Activated T-cell treated with anti-CD3 and anti-CD28 coated beads for 4 hours (primary cell): ENCODE data around the gene CHRNB1.

Experiments
- DNase-seq: peaks from one replicate; pipeline ENCODE4 v3.0.0-alpha.2; 2020

Gene CHRNB1

DNA sequence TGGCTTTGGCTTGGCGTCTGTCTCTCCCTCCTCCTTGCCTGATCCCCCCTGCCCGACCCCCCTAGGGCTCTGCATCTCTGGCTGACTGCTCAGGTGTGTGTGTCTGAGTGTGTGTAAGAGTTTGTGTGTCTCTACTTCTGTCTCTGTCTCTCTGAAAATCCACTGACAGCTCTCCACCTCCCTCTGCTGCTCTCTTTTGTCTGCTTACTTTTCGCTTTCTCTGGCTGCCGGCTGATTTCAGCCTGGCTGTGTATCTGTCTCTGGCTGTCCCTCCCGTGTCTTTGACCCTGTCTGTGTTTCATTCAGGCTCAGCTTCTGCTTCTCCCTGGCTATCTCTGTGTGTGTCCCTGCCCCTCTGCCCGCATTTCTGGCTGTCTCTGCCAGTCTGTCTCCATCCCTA, 28.5 kb upstream of the CHRNB1 start:
- DNase-seq: no peak

- no peak for DNase-seq
These were observed 27.7 kb upstream of the CHRNB1 start for GRCh38 chr17:7417056-7417655.

- DNase-seq: no peak
These were observed 26.2 kb upstream of the CHRNB1 start for GRCh38 chr17:7418472-7419152.

DNA sequence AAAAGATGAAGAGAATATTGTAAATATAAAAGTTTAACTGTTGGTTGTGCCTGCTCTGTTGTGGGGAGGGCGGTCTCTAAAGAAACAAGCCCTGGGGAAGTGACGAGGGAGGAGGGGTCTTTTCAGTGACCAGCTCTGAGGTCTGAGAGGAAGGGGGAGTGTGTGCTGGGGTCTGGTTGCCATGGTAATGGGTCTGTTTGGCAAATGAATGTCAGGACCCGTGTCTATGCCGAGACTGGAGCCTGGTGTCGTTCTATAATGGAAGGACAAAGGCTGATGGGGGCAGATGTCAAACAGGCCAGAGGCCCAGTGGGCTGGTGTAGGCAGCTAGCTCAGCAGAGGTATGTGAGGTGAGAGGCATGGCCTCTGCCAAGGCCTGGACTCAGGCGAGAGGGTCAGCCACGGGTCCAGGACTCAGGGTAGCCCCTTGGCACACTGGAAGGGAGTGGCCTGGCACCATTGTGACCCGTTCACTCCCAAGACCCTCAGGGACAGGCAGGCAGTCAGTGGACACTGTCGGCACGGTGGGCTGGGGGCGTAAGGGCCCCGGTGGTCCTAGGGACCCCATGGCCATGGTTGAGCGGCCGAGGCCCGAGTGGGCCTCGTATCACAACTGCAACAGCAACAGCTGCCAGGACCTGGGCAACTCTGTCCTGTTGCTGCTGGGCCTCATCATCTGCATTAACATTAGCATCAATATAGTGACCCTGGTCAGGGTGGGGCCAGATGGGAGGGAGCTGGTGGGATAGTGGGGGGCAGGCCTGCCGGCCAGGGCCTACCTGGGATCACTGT, 24.8 kb upstream of the CHRNB1 start, which contains the start of gene SPEM1:
Gene SPEM1 (plus strand): TSS at position 506 of the 792 bp plus-strand sequence. CDS start 61 bp downstream, at position 567.
- DNase-seq: no peak

DNA sequence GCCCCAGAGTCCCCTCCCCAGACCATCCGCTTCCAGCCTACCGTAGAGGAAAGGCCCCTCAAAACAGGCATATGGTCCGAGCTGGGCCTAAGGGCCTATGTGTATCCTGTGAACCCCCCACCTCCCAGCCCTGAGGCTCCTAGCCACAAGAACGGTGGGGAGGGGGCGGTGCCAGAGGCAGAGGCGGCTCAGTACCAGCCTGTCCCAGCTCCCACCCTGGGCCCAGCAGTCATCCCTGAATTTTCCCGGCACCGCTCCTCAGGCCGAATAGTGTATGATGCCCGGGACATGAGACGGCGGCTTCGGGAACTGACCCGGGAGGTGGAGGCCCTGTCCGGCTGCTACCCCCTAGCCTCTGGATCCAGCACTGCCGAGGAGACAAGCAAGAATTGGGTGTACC, 23.7 kb upstream of the CHRNB1 start:
- no peak for DNase-seq

DNA sequence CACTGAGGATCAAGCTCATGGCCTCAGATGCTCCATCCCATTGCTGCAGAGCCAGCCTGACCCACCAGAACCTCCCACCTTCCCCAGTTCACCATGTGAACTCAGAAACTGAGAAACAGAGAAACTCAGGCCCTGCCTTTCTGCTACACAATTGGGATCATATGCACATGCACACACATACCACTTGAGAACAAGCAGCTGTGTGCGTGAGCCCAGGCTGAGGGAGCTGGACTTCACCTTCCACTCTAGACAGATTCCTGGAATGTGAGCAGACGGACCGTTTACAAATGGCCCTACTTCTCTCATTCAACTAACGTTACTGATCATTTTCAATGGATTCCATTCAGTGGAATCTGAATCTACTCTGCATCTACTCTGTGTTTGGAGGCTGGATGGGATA, 21.2 kb upstream of the CHRNB1 start:
- DNase-seq: no peak

DNA sequence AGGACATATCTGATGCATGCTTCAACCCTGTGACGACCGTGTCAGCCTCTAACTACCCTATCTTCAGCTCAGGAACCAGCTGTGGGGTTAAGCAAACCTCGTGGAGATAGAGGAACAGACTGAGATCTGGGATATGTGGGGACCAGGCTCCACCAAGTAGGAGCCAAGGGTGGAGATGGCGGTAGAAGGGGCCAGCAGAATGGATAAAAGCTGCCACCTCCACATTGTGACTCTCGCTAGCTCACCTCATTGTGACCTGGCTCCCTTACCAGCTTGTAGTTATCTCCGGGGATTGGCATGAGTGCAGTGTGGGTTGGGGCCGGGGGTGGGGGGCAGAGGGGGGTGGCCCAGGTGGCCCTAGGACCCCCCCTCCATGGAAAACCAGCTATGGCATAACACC, 19.5 kb upstream of the CHRNB1 start, which contains the start of gene SPEM2:
Gene SPEM2 (plus strand): TSS at position 301 of the 400 bp plus-strand sequence. CDS start 73 bp downstream, at position 374.
- DNase-seq: no peak

- DNase-seq: no peak
These were observed 19.1 kb upstream of the CHRNB1 start for GRCh38 chr17:7425756-7426155.

DNA sequence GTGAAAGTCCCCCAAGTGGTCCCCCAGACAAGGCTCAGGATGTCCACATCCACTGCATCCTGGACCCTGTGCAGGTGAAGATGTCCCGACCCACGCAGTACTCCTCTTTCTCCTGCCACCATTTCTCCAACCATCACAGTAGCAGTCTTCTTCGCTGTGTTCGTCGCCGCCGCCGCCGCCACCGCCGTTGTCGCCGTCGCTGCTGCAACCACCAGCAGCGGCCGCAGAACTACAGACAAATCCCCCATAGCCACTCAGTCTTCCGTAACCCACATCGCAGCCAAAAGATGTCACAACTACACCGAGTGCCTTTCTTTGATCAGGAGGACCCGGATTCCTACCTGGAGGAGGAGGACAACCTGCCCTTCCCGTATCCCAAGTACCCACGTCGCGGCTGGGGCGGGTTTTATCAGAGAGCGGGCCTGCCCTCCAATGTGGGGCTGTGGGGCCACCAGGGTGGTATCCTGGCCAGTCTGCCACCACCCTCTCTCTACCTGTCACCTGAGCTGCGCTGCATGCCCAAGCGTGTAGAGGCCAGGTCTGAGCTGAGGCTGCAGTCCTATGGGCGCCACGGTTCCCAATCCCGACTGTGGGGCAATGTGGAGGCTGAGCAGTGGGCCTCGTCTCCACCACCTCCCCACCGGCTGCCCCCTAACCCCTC, 18.5 kb upstream of the CHRNB1 start:
- no peak for DNase-seq

DNA sequence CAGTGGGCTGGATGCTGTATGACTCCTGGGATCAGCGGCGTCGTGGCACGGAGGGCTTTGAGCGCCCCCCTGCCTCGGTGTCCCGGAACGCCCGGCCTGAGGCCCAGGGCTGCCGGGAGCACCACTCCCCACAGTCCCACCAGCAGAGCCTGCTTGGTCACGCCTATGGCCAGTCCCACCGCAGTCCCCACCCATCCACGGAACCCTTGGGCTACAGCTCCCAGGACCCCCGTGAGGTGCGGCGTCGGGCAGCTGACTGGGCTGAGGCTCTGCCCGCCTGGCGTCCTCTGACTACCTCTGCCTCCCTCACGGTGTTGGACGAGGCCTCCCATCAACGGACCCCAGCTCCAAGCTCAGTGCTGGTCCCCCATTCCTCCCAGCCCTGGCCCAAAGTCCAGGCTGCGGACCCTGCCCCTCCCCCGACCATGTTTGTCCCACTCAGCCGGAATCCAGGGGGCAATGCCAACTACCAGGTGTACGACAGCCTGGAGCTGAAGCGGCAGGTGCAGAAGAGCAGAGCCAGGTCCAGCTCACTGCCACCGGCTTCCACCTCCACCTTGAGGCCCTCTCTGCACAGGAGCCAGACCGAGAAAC, 17.9 kb upstream of the CHRNB1 start:
- DNase-seq: no peak

DNA sequence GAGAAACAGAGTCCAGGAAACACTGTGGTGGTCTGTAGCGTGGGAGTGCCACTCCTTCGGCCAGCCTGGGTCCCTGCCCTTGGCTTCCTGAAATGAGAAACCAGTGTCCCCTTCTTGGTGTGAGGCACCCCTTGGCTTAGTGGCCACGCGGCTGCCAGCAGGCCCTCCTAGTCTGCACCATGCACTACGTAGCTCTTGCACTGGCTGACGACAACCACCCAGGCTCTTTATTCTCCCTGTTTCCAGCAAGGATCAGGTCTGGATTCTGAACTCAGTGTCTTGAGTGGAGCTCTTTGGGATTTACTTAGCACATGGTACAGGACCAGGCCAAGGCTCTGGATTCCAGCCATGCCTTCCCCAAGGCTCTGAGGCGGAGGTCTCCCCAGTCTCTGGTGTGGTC, 17.3 kb upstream of the CHRNB1 start:
- DNase-seq: no peak

- no peak for DNase-seq
These were observed 16.3 kb upstream of the CHRNB1 start, which contains the start of gene SPEM3 for GRCh38 chr17:7428557-7428956. SPEM3 (plus strand) TSS chr17:7428857; CDS start chr17:7428903, 46 bp downstream.

DNA sequence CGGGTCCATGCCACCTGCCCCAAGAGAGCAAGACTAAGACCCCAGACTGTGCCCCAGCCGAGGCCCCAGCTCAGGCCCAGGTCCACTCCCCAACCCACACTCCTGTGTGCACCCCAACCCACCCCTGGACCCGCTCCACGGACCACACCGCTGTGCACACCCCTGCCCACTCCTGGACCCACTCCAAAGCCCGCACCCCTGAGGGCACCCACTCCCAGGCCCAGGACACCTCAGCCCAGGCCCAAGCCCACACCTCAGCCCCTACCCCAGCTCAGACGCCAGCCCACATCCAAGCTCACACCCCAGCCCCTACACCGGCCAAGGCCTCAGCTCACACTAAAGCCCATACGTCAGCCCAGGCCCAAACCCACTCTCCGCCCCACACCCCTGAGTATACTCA, 15.1 kb upstream of the CHRNB1 start:
- DNase-seq: no peak

DNA sequence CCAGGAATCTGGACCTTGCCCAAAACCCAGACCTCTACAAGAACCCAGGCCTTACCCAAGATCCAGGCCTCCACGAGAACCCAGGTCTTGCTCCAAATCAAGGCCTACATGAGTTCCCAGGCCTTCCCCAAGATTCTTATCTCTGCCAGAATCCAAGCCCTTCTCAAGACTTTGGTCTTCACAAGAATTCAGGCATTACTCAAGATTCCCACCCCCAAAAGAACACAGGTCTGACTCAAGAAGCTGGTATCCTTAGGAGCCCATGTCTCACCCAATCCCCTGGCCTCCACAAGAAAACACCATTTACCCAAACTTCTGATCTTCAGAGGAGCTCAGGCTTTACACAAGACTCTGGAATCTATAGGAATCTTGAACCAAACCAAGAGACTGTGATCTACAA, 13.6 kb upstream of the CHRNB1 start:
- no peak for DNase-seq

GRCh38 chr17:7432296-7432695, 12.6 kb upstream of the CHRNB1 start:
- DNase-seq: no peak

- no peak for DNase-seq
These were observed 8.9 kb upstream of the CHRNB1 start for GRCh38 chr17:7435676-7436555.

GRCh38 chr17:7436556-7437368, 8.1 kb upstream of the CHRNB1 start:
- peak; percentile 61 for DNase-seq

DNA sequence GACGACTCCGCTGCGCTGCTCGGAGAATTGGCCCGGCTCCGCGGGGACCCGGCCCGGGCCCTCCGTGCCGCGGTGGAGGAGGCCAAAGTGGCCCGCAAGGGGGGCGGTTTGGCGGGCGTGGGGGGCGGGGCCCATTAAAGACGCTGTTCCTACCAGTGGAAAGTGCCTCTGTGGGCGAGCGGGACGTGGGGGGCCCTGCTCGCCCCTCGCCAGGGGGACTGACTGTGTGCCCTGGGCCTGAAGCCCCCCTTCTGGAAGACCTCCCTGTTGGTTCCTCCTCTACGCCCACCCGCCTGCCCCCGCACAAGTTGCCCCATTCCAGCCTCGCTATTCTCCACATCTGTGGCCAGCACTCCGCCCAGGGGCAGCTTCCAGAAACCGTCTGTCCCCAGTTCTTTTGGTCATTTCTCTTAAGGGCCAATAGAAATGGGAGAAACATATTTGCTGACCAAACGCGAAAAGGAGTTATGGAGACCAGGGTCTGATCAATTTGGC, 7.4 kb upstream of the CHRNB1 start:
- no peak for DNase-seq

DNA sequence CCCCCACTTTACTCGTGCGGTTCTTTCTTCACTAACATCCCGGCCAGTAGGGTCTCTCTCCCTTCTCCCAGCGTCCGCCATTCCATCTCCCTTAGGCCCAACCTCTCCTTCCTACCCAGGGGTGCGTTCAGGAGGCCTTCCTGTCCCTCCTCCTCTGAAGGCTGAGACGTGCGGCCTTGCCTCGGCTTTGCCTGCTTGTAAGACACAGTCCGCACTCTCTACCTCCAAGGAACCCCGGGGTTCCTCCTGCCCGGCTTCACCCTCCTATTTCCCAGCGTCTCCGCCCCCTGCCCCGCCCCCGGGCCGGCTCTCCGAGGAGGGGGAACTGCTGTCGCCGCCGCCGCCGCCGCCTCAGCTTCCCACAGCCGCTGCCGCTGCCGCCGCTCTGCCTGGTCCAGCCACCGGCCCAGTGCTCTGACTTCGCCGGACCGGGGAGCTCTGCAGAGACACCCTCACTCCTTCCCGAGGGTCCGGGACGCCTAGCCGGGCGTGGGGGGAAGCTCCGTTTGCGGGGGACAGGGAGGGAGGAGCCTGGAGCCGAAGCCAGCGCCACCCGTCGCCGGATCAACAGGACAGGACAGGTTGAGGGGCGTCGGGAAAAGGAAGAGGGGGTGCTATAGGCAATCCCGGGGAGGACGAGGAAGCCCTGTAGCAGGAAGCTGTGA, 6.8 kb upstream of the CHRNB1 start:
- peak; percentile 56 for DNase-seq
